ENCODE measurements around the gene MRPL53. TPM values are rescaled to one million over a fixed set of nuclear protein-coding genes. Genes with fewer than 3 reads are reported as not detected.
A peak's percentile ranks its signal among the peaks of the same experiment; 100 is the strongest.

Gene MRPL53
- total and polyA plus RNA-seq, 2 of the 13 experiments (the other 11 are each of a cell fraction or from before 2014, with no cell fraction given), result 34.3 to 51.9 TPM

- TF ChIP-seq, protein P1, sequence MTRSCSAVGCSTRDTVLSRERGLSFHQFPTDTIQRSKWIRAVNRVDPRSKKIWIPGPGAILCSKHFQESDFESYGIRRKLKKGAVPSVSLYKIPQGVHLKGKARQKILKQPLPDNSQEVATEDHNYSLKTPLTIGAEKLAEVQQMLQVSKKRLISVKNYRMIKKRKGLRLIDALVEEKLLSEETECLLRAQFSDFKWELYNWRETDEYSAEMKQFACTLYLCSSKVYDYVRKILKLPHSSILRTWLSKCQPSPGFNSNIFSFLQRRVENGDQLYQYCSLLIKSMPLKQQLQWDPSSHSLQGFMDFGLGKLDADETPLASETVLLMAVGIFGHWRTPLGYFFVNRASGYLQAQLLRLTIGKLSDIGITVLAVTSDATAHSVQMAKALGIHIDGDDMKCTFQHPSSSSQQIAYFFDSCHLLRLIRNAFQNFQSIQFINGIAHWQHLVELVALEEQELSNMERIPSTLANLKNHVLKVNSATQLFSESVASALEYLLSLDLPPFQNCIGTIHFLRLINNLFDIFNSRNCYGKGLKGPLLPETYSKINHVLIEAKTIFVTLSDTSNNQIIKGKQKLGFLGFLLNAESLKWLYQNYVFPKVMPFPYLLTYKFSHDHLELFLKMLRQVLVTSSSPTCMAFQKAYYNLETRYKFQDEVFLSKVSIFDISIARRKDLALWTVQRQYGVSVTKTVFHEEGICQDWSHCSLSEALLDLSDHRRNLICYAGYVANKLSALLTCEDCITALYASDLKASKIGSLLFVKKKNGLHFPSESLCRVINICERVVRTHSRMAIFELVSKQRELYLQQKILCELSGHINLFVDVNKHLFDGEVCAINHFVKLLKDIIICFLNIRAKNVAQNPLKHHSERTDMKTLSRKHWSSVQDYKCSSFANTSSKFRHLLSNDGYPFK (CRISPR knock-in tag; IDR thresholded peaks at IDR 0.05; ENCODE audit: borderline replicate concordance), result no peak
- TF ChIP-seq NR3C1 (CRISPR knock-in tag; IDR thresholded peaks at IDR 0.05) (no peak), ZBTB20 (CRISPR knock-in tag; IDR thresholded peaks at IDR 0.05; ENCODE audit: borderline replicate concordance, low read depth) (peak; percentile 66; the same call in 1 of the 2 replicates), KAT2B (IDR thresholded peaks at IDR 0.05; ENCODE audit: borderline replicate concordance, low read depth, low read length) (no peak), ZNF251 (CRISPR knock-in tag; IDR thresholded peaks at IDR 0.05) (no peak), ZNF501 (CRISPR knock-in tag; IDR thresholded peaks at IDR 0.05) (no peak), ZNF160 (CRISPR knock-in tag; IDR thresholded peaks at IDR 0.05) (no peak), ZNF143 (CRISPR knock-in tag; IDR thresholded peaks at IDR 0.05) (peak; percentile 74), ZMYM4 (CRISPR knock-in tag; IDR thresholded peaks at IDR 0.05) (no peak), RARG (CRISPR knock-in tag; IDR thresholded peaks at IDR 0.05; ENCODE audit: low read depth) (no peak), ZFP41 (CRISPR knock-in tag; IDR thresholded peaks at IDR 0.05; ENCODE audit: borderline replicate concordance) (no peak), FOXK2 (IDR thresholded peaks at IDR 0.05) (no peak), NR2F2 (IDR thresholded peaks at IDR 0.05; ENCODE audit: borderline replicate concordance, low read depth) (no peak), ZNF383 (CRISPR knock-in tag; IDR thresholded peaks at IDR 0.05; ENCODE audit: borderline replicate concordance) (0 out of 2 replicates have a peak, but pooled peaks have one; percentile 15), ZNF546 (CRISPR knock-in tag; conservative IDR thresholded peaks at IDR 0.05) (no peak), RERE (CRISPR knock-in tag; IDR thresholded peaks at IDR 0.05; ENCODE audit: low read depth) (peak; percentile 74; the same call in 1 of the 2 replicates), ATM (IDR thresholded peaks at IDR 0.05; ENCODE audit: borderline replicate concordance) (no peak)
- TF ChIP-seq, protein P2, sequence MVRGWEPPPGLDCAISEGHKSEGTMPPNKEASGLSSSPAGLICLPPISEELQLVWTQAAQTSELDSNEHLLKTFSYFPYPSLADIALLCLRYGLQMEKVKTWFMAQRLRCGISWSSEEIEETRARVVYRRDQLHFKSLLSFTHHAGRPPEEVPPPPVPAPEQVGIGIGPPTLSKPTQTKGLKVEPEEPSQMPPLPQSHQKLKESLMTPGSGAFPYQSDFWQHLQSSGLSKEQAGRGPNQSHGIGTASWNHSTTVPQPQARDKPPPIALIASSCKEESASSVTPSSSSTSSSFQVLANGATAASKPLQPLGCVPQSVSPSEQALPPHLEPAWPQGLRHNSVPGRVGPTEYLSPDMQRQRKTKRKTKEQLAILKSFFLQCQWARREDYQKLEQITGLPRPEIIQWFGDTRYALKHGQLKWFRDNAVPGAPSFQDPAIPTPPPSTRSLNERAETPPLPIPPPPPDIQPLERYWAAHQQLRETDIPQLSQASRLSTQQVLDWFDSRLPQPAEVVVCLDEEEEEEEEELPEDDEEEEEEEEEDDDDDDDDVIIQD (CRISPR knock-in tag; IDR thresholded peaks at IDR 0.05; ENCODE audit: low read depth), result no peak
- TF ChIP-seq, protein P3, sequence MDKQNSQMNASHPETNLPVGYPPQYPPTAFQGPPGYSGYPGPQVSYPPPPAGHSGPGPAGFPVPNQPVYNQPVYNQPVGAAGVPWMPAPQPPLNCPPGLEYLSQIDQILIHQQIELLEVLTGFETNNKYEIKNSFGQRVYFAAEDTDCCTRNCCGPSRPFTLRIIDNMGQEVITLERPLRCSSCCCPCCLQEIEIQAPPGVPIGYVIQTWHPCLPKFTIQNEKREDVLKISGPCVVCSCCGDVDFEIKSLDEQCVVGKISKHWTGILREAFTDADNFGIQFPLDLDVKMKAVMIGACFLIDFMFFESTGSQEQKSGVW (CRISPR knock-in tag; IDR thresholded peaks at IDR 0.05; ENCODE audit: borderline replicate concordance), result no peak
These were observed 29.8 kb upstream of the MRPL53 start (continued) for GRCh38 chr2:74502147-74502719.

Data from HepG2 (cell line).